Brain microvascular endothelial cell (primary cell): Measurements from ENCODE around the gene GRHL3.
"Not testable (repeated sequence)": the region's sequence is repeated elsewhere in the genome, so short reads cannot be mapped to it uniquely, and the experiment has no call there.

Experiments used
- DNase-seq: peaks from one replicate; pipeline ENCODE4 v3.0.0-alpha.2; 2020
- H3K27ac ChIP-seq: fragments of 250-450 bp; sonication (Bioruptor Pico); 2 replicates; pipeline ENCODE4 v1.5.1; 2020; ENCODE audit warnings: mild to moderate bottlenecking, moderate library complexity
- H3K27me3 ChIP-seq: fragments of 250-450 bp; sonication (Bioruptor Pico); replicated peaks from 2 replicates; pipeline ENCODE4 v1.5.1; 2020; ENCODE audit warnings: mild to moderate bottlenecking
- H3K36me3 ChIP-seq: fragments of 250-450 bp; sonication (Bioruptor Pico); replicated peaks from 2 replicates; pipeline ENCODE4 v1.5.1; 2020; ENCODE audit warnings: mild to moderate bottlenecking
- H3K4me3 ChIP-seq: 2 replicates; pipeline ENCODE4 v1.5.1; 2011; ENCODE audit warnings: low read depth, mild to moderate bottlenecking, control low read depth, low read length, moderate library complexity
- CTCF ChIP-seq: IDR thresholded peaks from 2 replicates; pipeline ENCODE4 v1.5.1; 2011; ENCODE audit warnings: low read depth, mild to moderate bottlenecking, moderate library complexity, low read length, control low read depth, inconsistent platforms; ENCODE audit errors: missing control alignments
- in situ Hi-C: cut with HindIII; loops from 2 replicates; pipeline ENCODE4 v1.10.0; 2017; ENCODE audit warnings: low sequenced_read_pairs, low pct_ligation_motif_present

GRHL3 gene

GRCh38 chr1:24284156-24284471 lies 35.0 kb upstream of the GRHL3 start:
- Histone ChIP-seq H3K4me3 (no peak overlapping the region), H3K27ac (no peak overlapping the region), H3K27me3 (no peaks in the 10 kb centered on the region), H3K36me3 (no peaks in the 10 kb centered on the region)
- TF ChIP-seq CTCF: no peak
- no peak for DNase-seq
- in situ Hi-C loops: no loop called here

- in situ Hi-C loops: no loop called here
- Histone ChIP-seq H3K36me3 (no peaks in the 10 kb centered on the region), H3K27me3 (no peaks in the 10 kb centered on the region), H3K27ac (no peak overlapping the region), H3K4me3 (no peak overlapping the region)
- DNase-seq: no peak
- no peak for TF ChIP-seq CTCF
Observed at GRCh38 chr1:24285231-24285630, 33.9 kb upstream of the GRHL3 start.

- in situ Hi-C loops: no loop called here
- H3K4me3 ChIP-seq: no peak overlapping the region
- H3K27ac ChIP-seq: no peak overlapping the region
- no peaks in the 10 kb centered on the region for H3K36me3 ChIP-seq
- no peak for TF ChIP-seq CTCF
- no peaks in the 10 kb centered on the region for H3K27me3 ChIP-seq
- DNase-seq: no peak
Observed at GRCh38 chr1:24286246-24287010, 32.7 kb upstream of the GRHL3 start.

- in situ Hi-C loops, H3K36me3 ChIP-seq, H3K4me3 ChIP-seq, H3K27me3 ChIP-seq, DNase-seq, H3K27ac ChIP-seq: not testable (repeated sequence)
Observed at GRCh38 chr1:24287779-24288178, 31.4 kb upstream of the GRHL3 start.

GRCh38 chr1:24288479-24288878 lies 30.7 kb upstream of the GRHL3 start:
- no peak overlapping the region for H3K27ac ChIP-seq
- H3K36me3 ChIP-seq: no peaks in the 10 kb centered on the region
- H3K4me3 ChIP-seq: no peak overlapping the region
- TF ChIP-seq CTCF: no peak
- in situ Hi-C loops: no loop called here
- no peaks in the 10 kb centered on the region for H3K27me3 ChIP-seq
- no peak for DNase-seq

GRCh38 chr1:24289937-24290595 lies 29.1 kb upstream of the GRHL3 start:
- Histone ChIP-seq H3K36me3 (no peaks in the 10 kb centered on the region), H3K27ac (no peak overlapping the region), H3K27me3 (no peaks in the 10 kb centered on the region), H3K4me3 (no peak overlapping the region)
- no peak for TF ChIP-seq CTCF
- peak; percentile 87 for DNase-seq
- in situ Hi-C loops: no loop called here
